ENCODE data around the gene KSR1.
A peak's percentile ranks its signal among the peaks of the same experiment; 100 is the strongest.
"Not testable (repeated sequence)": the region's sequence is repeated elsewhere in the genome, so short reads cannot be mapped to it uniquely, and the experiment has no call there.

KSR1 gene

DNA sequence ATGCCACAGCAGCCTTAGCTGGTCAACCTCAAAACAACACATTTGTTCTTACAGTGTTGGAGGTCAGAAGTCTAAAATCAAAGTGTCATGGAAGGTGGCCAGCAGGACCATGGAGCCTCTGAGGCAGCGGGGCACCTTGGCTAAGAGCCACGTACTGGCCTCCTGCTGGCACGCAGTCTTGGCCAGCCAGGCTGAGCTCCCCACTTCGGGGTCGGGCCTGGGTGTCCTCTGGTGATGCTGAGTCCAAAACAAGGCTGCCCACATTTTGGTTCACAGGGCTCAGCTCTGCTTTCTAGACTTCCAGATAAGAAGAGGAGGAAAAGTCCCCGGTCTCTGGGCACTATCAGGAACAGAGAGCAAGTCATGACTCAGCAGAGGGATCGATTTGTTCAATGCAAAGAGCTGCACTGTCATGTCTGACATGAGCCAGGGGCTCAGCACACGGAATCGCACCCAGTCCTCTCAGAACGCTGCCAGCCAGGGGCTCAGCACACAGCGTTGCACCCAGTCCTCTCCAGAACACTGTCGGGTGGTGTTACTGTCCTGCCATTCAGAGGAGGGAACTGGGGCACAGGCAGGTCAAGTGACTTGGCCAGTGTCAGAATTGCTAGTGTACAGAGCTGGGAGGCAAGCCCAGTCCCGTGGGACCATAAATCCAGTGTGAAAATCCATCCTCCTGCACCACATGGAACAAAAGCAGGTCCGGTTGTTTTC is 177.2 kb downstream of the KSR1 start:
- no peak for DNase-seq (ENCODE audit: low read depth in 2 of 2)

DNA sequence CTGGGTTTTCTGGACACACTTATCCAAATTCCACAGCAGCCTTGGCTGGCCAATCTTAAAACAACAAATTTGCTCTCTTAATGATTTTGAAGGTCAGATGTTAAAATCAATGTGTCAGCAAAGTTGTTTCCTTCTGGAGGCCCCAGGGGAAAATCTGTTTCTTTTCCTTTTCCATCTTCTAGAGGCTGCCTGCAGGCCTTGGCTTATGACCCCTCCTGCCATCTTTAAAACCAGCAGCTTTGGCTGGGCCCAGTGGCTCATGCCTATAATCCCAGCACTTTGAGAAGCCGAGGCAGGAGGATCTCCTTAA is 177.7 kb downstream of the KSR1 start:
- no peak for DNase-seq (ENCODE audit: low read depth in 2 of 2)

DNA sequence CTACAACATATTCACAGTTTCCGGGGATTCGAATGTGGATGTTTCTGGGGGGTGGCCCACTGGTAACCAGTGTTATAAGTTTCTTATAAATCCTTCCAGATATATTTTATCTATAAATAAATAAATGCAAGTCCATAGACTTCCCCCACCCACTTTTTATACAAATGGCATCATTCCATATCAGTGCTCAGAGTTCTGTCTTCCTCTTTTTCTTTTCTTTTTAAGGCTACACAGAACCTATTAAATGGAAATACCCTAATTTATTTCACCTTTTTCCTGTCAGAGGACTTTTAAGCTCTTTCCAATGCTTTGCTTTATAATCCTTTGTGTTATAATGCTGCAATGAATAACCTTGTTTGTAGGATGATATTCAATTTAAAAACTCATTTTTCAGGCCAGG is 178.5 kb downstream of the KSR1 start:
- no peak for DNase-seq (ENCODE audit: low read depth in 2 of 2)

DNA sequence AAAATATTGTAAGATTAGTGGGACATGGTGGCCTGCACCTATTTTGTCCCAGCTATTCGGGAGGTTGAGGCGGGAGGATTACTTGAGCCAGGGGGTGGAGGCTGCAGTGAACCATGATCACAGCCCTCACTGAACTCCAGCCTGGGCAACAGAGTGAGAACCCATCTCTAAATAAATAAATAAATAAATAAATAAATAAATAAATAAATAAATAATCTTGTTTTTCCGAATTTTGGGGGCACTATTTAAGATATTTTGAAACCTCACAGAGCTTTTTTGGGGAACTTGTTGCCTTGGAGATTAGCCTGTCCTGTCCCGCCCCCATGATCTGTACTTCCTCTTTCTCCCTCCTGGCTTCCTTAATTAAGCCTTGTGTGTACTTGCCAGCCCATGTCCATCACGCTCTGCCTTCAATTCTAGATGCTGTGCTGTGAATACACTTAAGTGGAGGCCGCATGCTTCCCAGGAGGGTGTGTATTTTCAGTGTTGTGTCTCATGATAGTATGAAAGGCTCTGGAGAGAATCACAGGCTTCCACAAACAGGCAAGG is 179.1 kb downstream of the KSR1 start:
- DNase-seq (ENCODE audit: low read depth in 2 of 2) = no peak

DNA sequence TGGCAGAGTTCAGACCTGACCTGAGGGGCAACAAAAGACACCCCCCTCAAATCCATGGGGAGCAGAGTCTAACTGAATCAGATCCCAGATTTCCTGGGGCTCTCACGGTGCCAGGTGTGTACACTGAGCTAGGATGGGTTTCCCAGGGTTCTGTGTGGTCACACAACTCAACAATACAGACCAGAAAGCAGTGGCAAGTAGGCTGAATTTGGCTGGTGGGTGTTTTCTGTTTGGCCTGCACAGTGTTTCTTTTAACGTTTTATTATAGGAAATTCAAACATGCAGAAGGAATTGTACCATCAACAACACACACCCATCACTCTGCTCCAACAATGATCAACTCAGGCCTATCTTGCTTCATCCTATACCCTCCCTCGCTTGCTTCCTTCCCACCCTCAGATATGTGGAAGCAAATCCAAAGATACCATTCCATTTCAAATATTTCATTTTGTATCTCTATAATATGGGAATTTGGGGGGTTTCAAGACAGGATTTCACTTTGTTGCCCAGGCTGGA is 179.8 kb downstream of the KSR1 start:
- not testable (repeated sequence) for DNase-seq (ENCODE audit: low read depth in 2 of 2)

DNA sequence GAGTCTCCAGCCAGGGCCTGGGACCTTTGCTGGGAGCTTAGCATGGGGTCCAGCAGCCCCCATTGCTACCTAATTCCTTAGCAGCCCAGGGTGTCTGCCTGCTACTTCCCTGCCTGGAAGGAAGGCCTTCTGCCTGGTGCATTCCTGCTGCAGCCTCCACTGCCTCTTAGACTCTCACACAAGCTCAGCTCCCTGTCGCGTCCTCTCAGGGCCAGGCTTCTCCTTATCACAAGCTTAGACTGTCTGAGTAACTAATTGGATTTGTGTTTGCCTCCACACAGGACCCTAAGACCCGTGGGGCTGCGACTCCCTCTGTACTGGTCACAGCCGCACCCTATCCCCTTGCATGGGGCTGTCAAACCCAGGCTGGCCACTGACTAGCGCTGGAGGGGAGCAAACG is 181.6 kb downstream of the KSR1 start:
- not testable (repeated sequence) for DNase-seq (ENCODE audit: low read depth in 2 of 2)

DNA sequence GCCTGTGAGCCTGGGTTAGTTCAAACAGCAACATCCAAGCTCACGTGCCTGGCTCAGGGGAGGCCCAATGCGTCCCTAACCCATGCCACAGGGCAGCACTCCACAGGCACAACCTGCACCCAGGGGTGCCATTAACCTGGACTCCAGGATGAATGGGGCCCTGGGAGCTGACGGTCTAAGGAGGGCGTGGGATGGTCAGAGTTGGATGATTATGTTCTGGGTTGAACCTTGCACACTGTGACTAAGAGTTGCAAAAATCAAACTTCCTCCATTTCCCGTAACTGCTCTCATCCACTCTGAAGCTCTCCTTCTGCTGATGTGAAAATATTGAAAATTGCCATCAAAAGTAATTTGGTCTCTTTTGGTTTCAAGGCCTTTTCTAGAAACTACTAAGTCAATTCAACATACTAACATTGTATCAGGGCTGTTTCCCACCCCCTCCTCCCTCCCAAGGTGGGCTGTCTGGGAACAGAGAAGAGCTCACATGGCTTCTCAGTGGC is 182.2 kb downstream of the KSR1 start:
- not testable (repeated sequence) for DNase-seq (ENCODE audit: low read depth in 2 of 2)

DNA sequence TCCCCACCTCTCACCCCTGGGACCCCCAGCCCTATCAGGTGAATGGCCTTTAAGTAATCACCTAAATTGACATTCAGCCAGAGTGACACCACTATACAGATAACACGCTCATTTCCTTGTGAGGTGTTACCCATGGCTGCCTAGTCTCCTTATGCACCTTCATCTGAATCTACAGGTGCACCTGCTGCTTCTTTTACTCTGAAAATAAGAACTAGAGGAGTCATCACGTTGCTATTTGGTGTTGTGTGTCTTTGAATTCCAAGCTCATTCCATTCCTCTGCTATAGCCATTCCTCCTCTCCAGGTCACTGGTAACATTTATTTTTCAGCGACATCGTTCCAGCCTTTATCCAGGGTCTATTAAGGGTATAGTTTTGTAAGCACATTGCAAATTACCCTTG is 184.5 kb downstream of the KSR1 start:
- no peak for DNase-seq (ENCODE audit: low read depth in 2 of 2)

DNA sequence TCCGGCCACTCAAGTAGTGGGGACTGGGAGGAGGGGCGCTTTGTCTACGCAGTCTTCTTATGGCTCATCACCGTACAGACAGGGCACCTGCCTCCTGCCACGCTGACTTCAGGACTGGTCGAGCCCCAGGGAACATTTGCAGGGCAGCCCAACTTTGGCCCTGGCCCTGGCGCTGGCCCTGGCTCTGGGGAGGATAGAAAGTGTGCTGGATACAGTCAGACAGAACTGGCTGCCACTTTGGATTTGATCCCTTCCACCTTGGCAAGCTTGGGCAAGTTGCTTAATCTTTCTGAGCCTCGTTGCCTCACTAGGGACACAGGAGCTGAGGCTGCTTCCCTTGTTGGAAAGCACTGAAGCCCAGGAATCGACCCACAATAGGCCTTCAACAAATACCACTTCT is 188.3 kb downstream of the KSR1 start:
- DNase-seq (ENCODE audit: low read depth in 2 of 2) = no peak

DNA sequence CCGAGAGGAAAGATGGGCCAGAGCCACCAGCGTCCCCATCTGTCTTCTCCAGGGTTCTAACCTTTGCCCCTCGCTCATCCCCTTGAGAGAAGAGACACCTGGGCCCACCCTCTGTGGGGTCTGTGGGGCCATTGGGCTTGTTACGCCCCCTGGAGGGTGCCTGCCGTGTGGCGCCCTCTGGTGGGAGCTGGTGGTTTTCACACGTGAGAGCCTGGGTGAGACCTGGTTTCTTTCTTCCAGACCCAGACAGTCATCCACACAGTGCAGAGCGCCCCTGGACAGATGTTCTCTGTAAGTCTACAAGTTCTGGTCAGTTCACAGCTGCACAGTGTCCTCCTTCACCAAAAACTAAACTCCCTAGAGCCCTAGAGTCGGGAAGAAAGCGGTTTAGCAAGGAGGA is 189.4 kb downstream of the KSR1 start:
- DNase-seq (ENCODE audit: low read depth in 2 of 2) = not testable (repeated sequence)

DNA sequence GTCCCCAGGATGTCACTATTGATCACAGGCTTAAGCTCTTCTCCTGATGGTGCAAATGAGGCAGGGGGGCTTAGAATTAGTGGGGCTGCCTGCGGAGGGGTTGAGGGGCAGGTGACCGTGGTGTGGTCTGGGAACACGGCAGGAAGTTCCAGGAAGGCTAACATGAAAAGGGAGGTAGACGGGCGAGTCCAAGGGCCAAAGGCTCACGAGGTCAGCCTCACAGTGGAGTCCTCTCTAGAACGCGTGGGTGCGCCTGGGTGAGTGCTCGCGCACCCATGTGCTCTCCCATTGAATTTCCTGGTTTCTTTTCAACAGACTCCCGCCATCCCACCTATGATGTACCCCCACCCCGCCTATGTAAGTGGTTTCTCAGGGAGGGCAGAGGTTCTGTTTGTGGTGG is 190.0 kb downstream of the KSR1 start:
- no peak for DNase-seq (ENCODE audit: low read depth in 2 of 2)

DNA sequence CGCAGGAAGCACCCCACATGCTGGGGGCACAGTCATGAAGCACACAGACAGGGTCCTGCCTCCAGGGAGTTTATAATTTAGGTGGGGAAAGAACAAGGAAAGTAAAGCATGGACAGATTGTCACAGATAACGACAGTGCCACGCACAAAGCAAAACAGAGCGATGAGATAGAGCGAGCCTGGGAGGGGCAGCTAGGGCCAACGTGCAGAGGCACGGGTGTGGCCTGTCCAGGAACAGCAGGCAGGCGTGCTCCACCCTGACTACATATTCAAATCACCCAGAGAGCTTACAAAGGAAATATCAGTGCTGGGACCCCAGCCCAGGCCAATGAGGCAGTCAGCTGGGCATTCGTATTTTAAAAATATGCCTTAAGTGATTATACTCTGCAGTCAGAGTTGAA is 191.5 kb downstream of the KSR1 start:
- DNase-seq (ENCODE audit: low read depth in 2 of 2) = no peak

DNA sequence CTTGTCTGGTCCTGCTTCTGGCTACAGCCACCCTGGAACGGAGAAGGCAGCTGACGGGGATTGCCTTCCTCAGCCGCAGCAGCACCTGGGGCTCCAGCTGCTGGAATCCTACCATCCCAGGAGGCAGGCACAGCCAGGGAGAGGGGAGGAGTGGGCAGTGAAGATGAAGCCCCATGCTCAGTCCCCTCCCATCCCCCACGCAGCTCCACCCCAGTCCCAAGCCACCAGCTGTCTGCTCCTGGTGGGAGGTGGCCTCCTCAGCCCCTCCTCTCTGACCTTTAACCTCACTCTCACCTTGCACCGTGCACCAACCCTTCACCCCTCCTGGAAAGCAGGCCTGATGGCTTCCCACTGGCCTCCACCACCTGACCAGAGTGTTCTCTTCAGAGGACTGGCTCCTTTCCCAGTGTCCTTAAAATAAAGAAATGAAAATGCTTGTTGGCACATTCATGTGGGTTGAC is 192.9 kb downstream of the KSR1 start:
- not testable (repeated sequence) for DNase-seq (ENCODE audit: low read depth in 2 of 2)

DNA sequence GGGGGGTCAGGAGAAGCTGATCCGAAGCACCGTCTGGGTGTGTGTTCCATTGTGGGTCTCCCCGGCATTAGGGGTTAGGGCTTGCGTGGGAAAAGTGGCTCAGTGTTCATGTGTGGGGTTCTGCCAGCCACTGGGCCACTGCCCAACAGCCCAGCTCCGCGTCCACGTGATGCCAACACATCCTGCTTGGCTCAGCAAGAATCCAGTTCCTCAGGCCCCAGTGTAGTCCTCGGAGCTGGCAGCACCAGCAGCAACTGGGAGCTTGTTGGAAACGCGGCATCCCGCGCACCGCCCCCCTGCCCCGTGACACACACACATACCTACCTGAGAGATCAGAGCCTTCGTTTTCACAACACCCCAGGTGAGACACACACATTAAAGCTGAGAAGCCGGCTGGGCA is 193.7 kb downstream of the KSR1 start:
- DNase-seq (ENCODE audit: low read depth in 2 of 2) = no peak

DNA sequence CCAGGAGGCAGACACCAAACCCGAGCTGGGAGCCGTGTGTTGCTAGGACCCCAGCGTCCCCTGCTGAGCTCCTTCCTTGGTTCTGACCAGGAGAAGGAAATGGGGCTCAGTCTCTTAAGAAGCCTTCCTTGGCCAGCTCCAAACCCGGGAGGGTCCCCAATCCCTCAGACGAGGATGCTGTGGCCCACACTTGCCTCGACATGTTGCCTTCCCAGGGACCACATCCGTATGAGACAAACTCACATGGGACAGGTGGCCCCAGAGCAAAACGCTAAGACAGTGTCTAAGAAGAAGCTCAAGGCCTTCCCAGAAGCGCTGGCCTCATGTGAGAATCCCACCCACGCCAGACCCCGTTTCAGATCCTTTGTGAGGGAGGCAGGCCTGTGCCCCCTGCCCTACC is 194.6 kb downstream of the KSR1 start:
- no peak for DNase-seq (ENCODE audit: low read depth in 2 of 2)

DNA sequence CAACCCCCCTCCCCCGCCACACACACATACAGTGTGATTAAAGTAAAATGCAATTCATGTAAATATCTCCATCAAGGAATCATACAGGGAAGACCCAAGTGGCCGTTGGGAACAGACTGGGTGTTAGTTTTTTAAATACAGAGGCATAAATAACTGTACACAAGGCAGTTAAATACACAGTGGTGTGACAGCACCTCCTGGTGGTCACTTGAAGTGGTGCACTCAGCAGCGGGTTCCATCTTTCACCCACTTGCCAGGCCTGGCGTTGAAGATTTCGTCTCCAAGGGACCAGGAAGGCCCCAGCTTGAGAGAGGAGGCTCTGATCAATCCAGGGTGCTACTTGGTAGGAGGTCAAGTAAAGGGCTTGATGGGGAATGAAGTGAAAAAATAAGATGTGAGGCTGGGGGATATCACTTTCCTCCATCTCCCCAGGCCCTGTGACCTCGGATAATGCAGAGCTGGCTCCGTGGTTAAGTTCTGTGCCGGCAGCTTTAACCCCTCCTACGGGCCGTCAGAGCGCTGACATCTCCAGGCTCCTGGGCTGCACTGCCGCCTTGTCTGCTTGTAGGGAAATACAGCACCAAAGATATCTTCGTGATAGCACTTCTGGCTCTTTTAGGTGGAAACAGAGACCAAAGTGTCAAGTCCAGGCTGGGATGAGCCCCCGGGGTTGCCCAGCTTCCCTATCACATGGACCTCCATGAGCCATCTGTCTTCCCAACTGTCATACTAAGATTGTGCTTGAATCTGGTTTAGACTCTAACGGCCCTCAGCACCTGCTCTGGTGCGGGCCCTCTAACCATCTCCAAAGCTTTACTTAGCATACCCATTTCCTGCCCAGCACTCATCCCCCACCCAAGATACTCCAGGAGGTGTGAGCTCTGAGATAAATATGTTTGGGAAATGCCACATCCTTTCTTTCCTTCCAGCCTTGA is 195.4 kb downstream of the KSR1 start:
- peak; percentile 41 to 49 for DNase-seq (ENCODE audit: low read depth in 2 of 2)

DNA sequence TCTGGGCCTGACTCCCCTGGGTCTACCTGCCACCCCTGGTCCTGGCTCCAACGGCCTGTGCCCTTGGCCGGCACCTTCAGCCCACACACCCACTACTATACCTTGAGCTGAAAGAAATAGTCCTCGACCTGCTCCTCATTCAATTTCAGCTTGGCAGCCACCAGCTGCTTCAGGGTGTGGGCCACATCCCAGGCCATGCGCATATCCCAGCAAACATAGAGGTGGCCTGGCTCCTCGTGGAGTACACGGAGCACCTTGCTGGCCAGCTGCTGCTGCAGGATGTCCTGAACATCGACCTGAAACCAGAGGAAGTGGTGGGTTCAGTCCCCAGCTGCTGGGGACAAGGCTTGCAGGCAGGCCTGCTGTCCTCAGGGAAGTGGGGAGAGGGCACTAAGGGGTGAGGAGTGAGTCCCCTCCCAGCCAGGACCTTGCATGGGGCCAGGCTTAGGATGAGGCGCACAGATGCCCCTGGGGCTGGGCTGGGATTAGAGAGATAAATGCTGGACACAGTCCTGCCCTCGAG is 197.3 kb downstream of the KSR1 start:
- not testable (repeated sequence) for DNase-seq (ENCODE audit: low read depth in 2 of 2)

DNA sequence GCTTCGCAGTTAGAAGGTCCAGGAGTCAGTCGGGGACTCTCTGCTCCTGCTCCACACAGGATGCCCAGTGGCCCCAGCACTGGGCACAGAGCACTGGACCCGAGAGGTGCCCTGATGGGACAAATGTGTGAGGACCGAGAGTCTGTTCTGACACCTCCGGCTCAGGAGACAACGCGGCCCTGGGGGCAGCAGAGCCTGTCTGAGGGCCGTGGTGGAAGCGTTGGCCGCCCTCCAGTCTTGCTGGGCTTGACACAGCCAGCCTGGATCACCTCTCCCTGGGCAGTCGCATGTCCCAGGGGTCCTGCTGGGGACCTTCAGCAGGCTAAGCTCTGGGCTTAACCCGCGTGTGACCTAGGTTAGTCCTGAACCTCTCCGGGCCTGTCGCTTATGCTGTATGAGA is 197.9 kb downstream of the KSR1 start:
- no peak for DNase-seq (ENCODE audit: low read depth in 2 of 2)

DNA sequence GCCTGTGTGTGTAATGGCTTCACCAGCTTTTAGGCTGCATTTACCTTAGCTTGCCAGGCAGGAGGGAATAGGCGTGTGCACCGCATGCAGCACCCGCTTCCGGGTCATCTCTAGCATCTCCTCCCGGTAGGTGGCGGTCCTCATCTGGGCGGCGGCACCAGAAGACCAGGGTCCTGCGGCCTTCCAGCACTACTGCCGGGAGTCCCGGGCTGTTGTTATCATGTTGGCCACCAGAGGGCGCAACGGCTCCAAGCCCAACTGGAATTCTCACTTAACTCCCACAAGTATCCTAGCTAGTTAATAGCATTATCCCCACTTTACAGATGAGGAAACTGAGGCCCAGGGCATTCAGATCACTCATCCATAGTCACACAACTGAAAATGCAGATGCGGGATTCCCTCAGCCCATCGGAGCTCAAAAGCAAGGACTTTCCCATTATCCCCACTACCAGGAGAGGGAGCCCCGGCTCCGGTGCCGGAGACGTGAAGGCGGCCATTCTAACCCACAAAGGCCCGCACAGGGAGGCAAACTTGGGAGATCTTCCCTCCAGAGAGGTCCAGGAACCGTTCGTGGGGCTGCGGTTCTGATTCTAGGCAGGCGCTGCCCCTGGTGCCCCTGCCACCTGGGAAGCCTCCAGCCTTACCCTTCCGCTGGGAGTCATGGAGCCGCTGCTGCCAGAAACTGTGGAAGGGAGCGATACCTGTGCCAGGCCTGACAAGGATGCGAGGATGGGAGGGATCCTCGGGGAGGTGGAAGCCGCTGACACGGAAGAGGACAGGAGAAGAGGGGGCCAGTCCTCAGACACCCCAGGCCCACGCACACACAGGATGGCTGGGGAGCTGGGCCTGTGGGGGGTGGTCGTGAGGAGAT is 198.6 kb downstream of the KSR1 start:
- peak; percentile 69 to 70 for DNase-seq (ENCODE audit: low read depth in 2 of 2)

DNA sequence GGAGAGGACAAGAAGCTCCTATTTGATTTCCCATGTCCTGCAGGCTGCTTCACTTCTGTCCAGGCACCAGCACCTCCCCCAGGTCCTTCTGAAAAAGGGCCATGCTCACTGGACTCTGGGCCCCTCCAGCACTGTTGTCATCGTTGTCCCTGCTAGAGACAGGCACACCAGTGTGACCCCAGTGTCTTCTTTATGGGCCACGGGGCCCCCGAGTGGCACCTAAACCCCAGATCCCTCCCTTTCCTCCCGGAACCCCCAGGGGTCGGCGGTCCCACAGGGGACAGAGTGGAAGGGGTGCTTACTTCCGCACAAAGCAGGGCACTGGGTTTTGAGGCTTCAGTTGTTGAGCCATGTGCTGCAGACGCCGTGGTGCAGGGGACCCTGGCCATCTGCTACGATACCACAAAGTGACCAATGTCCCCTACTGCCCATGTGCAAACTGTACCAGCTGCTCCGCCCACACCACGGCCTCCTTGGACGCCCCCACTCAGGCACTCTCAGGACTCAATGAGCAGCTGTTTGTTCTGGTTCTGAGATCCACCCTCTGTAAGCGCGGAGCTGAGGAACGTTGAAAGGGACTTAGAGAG is 199.4 kb downstream of the KSR1 start:
- not testable (repeated sequence) for DNase-seq (ENCODE audit: low read depth in 2 of 2)

DNA sequence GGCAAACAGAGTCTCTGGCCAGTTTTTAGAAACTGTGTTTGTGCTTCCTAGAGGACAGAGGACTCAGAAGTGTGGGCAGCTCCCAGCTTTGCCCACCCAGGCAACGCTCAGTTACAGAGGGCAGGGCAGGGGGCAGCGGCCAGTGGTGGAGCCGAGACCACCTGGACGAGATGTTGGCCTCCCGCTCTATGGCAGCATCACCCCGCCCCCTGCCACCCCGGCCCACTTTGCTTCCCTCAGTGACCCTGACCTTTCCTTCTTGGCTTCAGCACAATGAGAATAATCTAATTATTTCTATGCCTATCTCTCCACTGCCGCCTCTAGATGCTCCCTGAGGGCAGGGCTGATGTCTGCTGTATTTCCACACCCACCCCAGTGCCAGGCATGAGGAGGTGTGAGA is 200.4 kb downstream of the KSR1 start:
- DNase-seq (ENCODE audit: low read depth in 2 of 2) = not testable (repeated sequence)

Measured in stimulated activated CD8-positive, alpha-beta memory T cell treated with anti-CD3 and anti-CD28 coated beads, Interleukin-15, amount 100 ng/mL, for 48 hours (primary cell).